HG03045 (cell line): ENCODE data around the gene RNU11.
"Not testable (repeated sequence)": the region's sequence is repeated elsewhere in the genome, so short reads cannot be mapped to it uniquely, and the experiment has no call there.

Experiments
- ATAC-seq: cut with Tn5 transposase; IDR thresholded peaks from one replicate; pipeline ENCODE4 v1.9.1; 2021; ENCODE audit warnings: mild to moderate bottlenecking, moderate library complexity; ENCODE audit not compliant: unreplicated experiment

RNU11 gene

GRCh38 chr1:28656335-28656734 lies 7.9 kb downstream of the RNU11 start:
- ATAC-seq = no peak

DNA sequence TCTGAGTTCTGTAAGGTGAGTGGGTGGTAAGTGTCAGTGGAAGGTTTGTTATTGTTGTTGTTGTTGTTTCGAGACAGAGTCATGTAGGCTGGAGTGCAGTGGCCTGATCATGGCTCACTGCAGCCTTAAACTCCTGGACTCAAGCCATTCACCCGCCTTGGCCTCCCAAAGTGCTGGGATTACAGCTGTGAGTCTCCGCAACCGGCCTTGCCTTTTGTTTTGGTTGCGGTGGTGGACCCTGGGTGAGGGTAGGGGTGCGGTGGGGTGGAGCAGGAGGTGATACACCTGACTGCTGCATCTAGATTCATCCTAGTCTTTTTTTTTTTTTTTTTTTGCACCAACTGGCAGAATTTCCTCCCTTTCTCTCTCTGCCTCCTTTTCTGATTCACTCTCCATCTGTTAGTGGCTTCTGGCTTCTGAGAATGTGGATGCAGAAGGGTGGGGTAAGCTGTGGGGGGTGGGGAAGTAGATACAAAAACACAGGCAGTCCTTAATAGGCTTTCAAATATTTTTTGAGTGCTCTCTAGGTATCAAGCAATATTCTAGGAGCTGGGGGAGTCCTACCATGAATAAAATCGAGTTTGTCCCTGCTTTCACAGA lies 15.6 kb downstream of the RNU11 start:
- ATAC-seq = no peak

- ATAC-seq = no peak
These were observed 18.4 kb downstream of the RNU11 start for GRCh38 chr1:28666806-28667205.

DNA sequence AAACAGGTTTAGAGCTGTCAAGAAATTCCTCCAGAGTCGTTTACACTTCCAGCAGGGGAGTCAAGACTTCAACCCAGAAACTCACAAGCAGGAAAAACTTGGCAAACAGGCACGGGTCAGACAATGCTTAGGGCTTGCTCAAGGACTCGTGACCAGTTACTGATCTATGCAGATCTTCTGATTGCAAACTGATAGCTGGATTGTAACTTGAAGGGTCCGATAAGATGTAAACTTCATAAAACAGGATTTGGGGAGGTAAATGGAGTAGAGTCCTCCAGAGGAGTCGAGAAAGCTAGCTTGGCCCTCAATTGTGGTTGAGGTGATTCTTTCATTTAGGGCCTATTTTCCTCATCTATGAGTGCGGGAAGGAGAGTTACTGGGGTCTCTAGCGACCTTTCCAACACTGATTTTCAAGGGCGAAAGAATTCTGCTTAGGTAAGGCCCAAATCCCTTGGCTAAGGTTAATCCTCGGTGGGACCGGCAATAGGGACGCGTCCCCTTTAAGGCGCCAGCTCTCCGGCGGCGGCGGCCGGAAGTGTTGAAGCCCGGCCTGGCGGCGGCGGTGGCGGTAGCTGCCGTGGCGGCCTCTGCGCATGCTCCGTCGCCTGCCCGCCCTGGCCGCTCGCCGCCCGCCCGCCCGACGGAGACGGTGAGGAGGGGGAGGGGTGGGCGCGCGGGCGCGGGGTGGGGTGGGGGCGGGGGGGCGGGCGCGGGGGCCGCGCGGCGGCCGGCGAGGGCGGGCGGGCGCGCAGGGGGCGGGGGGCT lies 20.0 kb downstream of the RNU11 start, which contains the start of gene GMEB1:
Gene GMEB1, plus strand, starts transcription at position 594 of the 765 bp plus-strand sequence. CDS start 14,829 bp downstream, outside the sequence.
- peak; percentile 86 for ATAC-seq

- peak; percentile 56 for ATAC-seq
These were observed 20.7 kb downstream of the RNU11 start for GRCh38 chr1:28668956-28669723.

- ATAC-seq = no peak
These were observed 22.9 kb downstream of the RNU11 start for GRCh38 chr1:28671254-28671780.

- ATAC-seq = not testable (repeated sequence)
These were observed 24.6 kb downstream of the RNU11 start for GRCh38 chr1:28672971-28673370.

GRCh38 chr1:28675924-28676257 lies 27.5 kb downstream of the RNU11 start:
- ATAC-seq = no peak

- ATAC-seq = no peak
These were observed 31.8 kb downstream of the RNU11 start for GRCh38 chr1:28680151-28680550.

DNA sequence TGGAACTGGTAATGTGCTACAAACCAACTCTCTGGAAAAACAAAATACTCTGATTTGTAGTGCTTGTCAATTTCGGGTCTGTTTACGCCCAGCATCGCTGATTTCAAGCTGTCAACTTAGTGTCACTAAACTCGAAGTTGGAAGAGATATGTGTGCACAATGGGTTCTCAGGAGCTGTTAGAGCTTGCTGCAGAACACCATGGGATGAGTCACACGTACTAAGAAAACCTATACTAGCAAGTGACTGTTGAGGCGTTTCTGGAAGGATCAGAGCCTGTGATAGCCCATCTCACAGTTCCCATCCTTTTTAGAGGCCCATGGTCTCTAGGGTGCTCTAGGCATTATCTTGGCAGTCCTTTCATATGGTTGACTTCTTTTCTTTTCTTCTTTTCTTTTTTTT lies 34.4 kb downstream of the RNU11 start:
- no peak for ATAC-seq

DNA sequence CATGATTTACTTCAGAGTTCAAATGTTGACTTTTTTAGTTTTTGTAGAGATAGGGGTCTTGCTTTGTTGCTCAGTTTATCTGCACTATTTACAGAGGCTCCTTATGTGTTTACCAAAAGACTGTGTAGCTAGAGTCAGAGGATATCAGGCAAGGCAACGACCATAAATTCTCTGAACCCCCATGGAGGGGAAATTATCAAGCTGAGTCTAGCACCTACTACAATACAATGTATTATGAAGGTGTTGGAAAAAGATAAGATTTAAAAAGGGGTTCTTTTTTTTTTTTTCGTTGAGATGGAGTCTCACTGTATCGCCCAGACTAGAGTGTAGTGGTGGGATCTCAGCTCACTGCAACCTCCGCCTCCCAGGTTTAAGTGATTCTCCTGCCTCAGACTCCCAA lies 36.5 kb downstream of the RNU11 start:
- ATAC-seq = no peak

DNA sequence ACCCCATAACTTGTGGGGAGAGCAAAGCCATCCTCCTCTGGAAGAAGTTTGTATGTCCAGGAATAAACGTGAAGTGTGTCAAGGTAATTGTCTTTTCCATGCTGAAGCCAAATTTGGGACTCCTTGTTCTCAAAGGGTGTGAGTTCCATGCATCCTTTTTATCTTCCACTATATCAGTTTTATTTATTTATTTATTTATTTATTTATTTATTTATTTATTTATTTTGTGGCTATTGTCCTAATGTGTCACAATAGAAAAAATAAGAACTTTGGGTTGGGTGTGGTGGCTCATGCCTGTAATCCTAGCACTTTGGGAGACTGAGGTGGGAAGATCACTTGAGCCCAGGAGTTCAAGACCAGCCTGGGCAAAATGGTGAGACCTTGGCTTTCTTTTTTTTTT lies 43.2 kb downstream of the RNU11 start:
- ATAC-seq = not testable (repeated sequence)
